Measurements from ENCODE around the gene MUSK.

Gene MUSK

DNA sequence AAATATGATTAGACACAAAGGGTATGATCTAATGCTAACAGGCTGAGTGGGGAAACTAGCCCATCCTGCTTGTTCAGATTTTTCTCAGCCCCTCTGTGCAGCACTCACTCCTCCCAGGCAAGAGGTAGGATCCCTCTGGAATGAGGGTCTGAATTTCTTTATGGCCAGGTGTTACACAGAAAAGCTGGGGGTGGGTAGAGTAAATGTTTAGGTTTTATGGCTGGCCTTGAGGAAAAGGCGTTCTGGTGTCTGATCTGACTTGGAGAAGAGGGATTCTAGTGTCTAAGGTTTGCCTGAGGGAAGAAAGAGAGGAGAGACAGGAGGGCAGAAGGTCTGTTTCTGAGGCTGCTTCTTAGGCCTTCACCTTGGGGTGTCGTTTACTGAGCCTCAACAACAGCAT is 97.3 kb downstream of the MUSK start:
- TF ChIP-seq, protein P1, sequence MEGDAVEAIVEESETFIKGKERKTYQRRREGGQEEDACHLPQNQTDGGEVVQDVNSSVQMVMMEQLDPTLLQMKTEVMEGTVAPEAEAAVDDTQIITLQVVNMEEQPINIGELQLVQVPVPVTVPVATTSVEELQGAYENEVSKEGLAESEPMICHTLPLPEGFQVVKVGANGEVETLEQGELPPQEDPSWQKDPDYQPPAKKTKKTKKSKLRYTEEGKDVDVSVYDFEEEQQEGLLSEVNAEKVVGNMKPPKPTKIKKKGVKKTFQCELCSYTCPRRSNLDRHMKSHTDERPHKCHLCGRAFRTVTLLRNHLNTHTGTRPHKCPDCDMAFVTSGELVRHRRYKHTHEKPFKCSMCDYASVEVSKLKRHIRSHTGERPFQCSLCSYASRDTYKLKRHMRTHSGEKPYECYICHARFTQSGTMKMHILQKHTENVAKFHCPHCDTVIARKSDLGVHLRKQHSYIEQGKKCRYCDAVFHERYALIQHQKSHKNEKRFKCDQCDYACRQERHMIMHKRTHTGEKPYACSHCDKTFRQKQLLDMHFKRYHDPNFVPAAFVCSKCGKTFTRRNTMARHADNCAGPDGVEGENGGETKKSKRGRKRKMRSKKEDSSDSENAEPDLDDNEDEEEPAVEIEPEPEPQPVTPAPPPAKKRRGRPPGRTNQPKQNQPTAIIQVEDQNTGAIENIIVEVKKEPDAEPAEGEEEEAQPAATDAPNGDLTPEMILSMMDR (IDR thresholded peaks at IDR 0.05; ENCODE audit: low read length, missing control alignments), result no peak
- no peak for DNase-seq (ENCODE audit: low read depth)
- no peak overlapping the region for H3K4me3 ChIP-seq (replicated peaks; ENCODE audit: low read depth, low read length)

DNA sequence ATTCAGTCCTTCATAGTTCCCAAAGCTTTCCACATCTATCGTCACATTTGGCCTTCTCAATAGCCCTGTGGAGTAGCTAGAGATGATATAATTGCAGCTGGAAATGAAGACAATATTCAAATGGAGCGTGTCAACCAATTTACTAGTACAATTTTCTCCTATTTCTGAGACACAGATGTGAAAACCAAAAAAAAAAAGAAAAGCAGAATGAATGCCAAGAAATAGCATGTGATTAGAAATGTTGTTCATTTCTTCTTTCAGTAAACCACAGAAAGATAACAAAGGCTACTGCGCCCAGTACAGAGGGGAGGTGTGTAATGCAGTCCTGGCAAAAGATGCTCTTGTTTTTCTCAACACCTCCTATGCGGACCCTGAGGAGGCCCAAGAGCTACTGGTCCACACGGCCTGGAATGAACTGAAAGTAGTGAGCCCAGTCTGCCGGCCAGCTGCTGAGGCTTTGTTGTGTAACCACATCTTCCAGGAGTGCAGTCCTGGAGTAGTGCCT is 99.0 kb downstream of the MUSK start:
- TF ChIP-seq, protein P1 (IDR thresholded peaks at IDR 0.05; ENCODE audit: low read length, missing control alignments), result no peak

DNA sequence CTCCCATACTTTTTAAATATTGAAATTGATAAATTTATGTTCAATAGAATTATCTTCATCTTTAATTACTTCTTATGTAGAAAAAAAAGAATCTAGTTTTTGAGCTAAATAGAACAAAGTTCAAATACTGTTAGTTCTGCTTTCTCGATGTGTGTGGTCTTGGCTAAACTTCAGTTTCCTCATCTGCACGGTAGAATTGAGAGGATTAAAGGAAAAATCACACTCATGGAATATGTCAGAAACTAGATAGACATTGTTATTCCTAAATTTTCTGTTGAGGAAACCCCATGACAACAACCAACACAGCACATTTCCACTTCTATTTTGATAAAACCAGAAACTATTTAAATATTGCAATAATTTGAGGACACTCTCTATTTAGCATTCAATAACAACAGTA is 100.3 kb downstream of the MUSK start:
- DNase-seq (ENCODE audit: low read depth), result no peak
- TF ChIP-seq, protein P1 (IDR thresholded peaks at IDR 0.05; ENCODE audit: low read length, missing control alignments), result no peak
- H3K4me3 ChIP-seq (replicated peaks; ENCODE audit: low read depth, low read length), result no peak overlapping the region

More for the DNA sequence above, 99.0 kb downstream of the MUSK start:
- no peak overlapping the region for H3K4me3 ChIP-seq (replicated peaks; ENCODE audit: low read depth, low read length)
- DNase-seq (ENCODE audit: low read depth), result peak; percentile 96

DNA sequence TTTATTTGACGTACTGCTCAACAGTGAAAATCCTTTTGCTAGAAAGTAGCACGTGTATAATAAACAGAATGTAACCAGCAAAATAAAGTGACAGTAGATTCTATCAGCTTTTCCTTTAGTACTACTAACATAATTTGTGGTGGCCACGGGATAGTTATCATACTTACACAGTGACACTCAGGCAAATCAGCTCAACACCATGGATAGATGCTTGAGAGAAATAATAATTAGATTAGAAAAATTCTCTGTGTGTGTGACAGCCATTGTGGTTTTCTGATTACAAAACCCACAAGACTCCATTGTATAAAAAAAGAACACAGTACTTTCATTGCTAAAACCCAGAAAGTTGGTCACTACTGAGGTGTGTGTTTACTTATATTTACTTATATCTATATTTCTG is 101.1 kb downstream of the MUSK start:
- H3K4me3 ChIP-seq (replicated peaks; ENCODE audit: low read depth, low read length), result no peak overlapping the region
- peak; percentile 29 for DNase-seq (ENCODE audit: low read depth)
- TF ChIP-seq, protein P1 (IDR thresholded peaks at IDR 0.05; ENCODE audit: low read length, missing control alignments), result no peak

DNA sequence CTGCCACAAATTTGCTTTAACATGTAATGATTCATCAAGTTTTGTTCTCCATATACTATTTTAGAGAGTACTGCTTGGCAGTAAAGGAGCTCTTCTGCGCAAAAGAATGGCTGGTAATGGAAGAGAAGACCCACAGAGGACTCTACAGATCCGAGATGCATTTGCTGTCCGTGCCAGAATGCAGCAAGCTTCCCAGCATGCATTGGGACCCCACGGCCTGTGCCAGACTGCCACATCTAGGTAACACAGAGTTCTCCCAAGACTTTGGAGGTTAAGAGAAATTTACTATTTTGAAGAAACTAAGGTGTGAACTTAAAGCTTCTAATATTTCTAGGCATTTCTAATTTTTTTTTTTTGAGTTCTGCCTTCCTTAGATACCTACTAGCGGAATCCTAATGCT is 107.1 kb downstream of the MUSK start:
- TF ChIP-seq, protein P1 (IDR thresholded peaks at IDR 0.05; ENCODE audit: low read length, missing control alignments), result no peak
- DNase-seq (ENCODE audit: low read depth), result no peak

DNA sequence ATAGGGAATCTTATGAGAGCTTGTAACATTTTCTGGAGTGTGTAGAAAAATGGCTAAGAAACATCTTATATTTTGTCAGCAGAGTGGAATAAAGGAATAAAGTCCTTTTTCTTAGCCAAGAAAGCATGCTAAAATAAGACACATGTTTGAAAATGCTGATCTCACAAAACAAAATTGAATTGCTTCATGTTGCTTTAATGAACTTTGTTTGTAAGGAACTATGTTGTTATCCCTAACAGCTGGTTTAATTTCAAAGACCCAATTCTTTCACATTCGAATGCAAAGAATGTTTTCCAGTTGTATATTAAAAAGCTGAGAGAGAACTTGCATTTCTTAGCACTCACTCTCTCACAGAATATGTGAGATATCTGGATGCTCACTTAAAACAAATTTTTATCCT is 107.6 kb downstream of the MUSK start:
- H3K4me3 ChIP-seq (replicated peaks; ENCODE audit: low read depth, low read length), result no peak overlapping the region
- DNase-seq (ENCODE audit: low read depth), result no peak
- TF ChIP-seq, protein P1 (IDR thresholded peaks at IDR 0.05; ENCODE audit: low read length, missing control alignments), result no peak

More for the DNA sequence above, 107.1 kb downstream of the MUSK start:
- no peak overlapping the region for H3K4me3 ChIP-seq (replicated peaks; ENCODE audit: low read depth, low read length)

DNA sequence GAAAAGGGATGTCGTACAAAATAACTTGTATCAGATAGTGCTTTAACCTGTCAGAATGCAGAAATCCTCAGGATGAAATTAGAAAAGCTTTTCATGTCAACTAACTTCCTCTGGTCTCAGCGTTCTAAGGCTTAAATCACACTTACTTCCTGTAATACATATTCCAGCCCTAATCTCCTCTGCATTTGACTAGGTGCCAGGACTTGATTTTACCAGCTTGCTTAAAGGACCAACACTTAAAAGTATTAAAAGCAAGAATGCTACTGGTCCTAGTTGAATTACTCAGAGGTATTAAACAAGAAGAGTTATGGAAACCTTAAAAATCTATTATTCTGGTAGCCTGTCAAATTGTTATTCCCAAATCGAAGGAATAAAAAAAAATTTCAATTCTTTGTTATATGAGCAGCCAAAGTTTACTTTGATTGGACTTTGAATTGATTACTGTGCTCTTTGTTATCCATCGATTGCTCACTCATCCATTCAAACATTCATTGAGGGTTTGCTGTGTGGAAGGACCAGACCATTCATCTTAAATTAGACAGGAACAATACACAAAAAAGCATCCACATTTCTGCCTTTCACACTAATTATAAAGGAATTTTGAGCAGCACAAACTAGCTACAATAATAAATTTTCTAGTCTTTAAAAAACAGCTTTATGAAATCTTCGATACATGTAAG is 108.7 kb downstream of the MUSK start:
- H3K4me3 ChIP-seq (replicated peaks; ENCODE audit: low read depth, low read length), result no peak overlapping the region
- TF ChIP-seq, protein P1 (IDR thresholded peaks at IDR 0.05; ENCODE audit: low read length, missing control alignments), result no peak
- peak; percentile 77 for DNase-seq (ENCODE audit: low read depth)

All from fibroblast of pulmonary artery (primary cell).